Measurements from ENCODE around the gene TIMM21. TPM values are rescaled to one million over a fixed set of nuclear protein-coding genes. Genes with fewer than 3 reads are reported as not detected.

TIMM21 gene
- total and polyA plus RNA-seq, 9 of the 15 experiments (the other 6 are each of a cell fraction or from before 2014, with no cell fraction given): 54.7 to 229 (median 83.3) TPM

DNA sequence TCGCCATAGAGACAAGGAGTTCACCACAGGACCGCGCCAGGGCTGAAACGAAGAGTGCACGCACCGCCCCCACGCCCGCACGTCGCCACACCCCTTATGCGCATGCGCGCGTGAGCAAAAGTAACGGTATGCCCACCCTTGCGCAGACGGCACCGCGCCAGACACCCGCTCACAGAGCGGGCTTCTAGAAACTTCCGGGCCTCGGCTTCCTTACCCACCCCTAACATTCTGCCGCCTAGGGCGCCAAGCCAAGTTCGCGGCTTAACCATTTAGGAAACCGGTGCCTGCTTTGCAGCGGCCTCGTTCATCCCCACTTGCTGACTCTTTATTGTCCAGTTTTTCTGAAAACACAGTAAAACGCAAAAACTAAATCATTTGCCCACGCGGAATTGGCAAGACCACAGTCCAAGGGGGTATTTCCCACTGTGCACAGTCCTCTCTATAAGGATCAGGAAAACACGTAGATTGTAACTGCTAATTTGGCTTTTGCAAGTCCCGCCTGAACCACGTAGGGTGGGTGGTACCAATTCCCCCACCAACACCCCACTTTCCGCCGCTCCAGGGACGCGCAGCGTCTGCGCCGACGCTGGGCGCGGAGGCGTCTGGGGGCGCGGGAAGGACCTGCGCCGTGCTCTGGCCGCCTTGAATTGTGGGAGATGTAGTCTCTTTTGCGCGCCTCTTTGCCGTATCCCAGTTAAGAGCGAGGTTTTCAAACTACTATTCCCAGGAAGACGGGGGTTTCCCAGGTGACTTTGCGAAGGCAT lies at the start of gene TIMM21, which contains the start of gene FBXO15 (continued):
- no peak for TF ChIP-seq PCBP2 (IDR thresholded peaks at IDR 0.05; ENCODE audit: low read depth, low read length, poor library complexity, severe bottlenecking)
- peak; percentile 27; the same call in 1 of the 2 replicates for TF ChIP-seq JUND (IDR thresholded peaks at IDR 0.05; ENCODE audit: borderline replicate concordance, low read depth, low read length)
- no peak for TF ChIP-seq JUND (tag; IDR thresholded peaks at IDR 0.05; ENCODE audit: borderline replicate concordance, low read depth, low read length)
- TF ChIP-seq GATAD2B (IDR thresholded peaks at IDR 0.05; ENCODE audit: borderline replicate concordance): no peak
- no peak for TF ChIP-seq TBL1XR1 (IDR thresholded peaks at IDR 0.05; ENCODE audit: low read length in 2 of 2)
- TF ChIP-seq, protein P1, sequence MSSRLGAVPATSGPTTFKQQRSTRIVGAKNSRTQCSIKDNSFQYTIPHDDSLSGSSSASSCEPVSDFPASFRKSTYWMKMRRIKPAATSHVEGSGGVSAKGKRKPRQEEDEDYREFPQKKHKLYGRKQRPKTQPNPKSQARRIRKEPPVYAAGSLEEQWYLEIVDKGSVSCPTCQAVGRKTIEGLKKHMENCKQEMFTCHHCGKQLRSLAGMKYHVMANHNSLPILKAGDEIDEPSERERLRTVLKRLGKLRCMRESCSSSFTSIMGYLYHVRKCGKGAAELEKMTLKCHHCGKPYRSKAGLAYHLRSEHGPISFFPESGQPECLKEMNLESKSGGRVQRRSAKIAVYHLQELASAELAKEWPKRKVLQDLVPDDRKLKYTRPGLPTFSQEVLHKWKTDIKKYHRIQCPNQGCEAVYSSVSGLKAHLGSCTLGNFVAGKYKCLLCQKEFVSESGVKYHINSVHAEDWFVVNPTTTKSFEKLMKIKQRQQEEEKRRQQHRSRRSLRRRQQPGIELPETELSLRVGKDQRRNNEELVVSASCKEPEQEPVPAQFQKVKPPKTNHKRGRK (tag; IDR thresholded peaks at IDR 0.05): no peak
- TF ChIP-seq SRSF1 (IDR thresholded peaks at IDR 0.05; ENCODE audit: low read depth, low read length): no peak
- TF ChIP-seq KLF10 (CRISPR knock-in tag; IDR thresholded peaks at IDR 0.05): no peak
- peak; percentile 70 for TF ChIP-seq PHF8 (IDR thresholded peaks at IDR 0.05; ENCODE audit: borderline replicate concordance, low read length)
- 0 out of 4 replicates have a peak, but pooled peaks of 1 of the 2 experiments have one; percentile 58 for TF ChIP-seq ARNT (IDR thresholded peaks at IDR 0.05)
- TF ChIP-seq CHD1 (IDR thresholded peaks at IDR 0.05; ENCODE audit: low read length): no peak
- TF ChIP-seq RNF2 (IDR thresholded peaks at IDR 0.05): peak; percentile 20; the same call in 1 of the 2 replicates
- no peak for TF ChIP-seq RAD51 (IDR thresholded peaks at IDR 0.05; ENCODE audit: borderline replicate concordance, low read depth)
- TF ChIP-seq CREBBP (IDR thresholded peaks at IDR 0.05; ENCODE audit: low read depth, low read length): no peak
- TF ChIP-seq ZNF586 (CRISPR knock-in tag; conservative IDR thresholded peaks at IDR 0.05): no peak
- no peak for TF ChIP-seq CHCHD3 (CRISPR knock-in tag; IDR thresholded peaks at IDR 0.05)
- TF ChIP-seq NCOA4 (IDR thresholded peaks at IDR 0.05; ENCODE audit: partially characterized antibody): no peak
- no peak for TF ChIP-seq MTF1 (CRISPR knock-in tag; IDR thresholded peaks at IDR 0.05; ENCODE audit: borderline replicate concordance)
- TF ChIP-seq RAD21 (CRISPR knock-in tag; conservative IDR thresholded peaks at IDR 0.05 in 1 of 2, IDR thresholded peaks at IDR 0.05 in 1 of 2): no peak
- TF ChIP-seq SMAD1 (IDR thresholded peaks at IDR 0.05; ENCODE audit: low read depth, low read length, partially characterized antibody): no peak
- TF ChIP-seq, protein P2, sequence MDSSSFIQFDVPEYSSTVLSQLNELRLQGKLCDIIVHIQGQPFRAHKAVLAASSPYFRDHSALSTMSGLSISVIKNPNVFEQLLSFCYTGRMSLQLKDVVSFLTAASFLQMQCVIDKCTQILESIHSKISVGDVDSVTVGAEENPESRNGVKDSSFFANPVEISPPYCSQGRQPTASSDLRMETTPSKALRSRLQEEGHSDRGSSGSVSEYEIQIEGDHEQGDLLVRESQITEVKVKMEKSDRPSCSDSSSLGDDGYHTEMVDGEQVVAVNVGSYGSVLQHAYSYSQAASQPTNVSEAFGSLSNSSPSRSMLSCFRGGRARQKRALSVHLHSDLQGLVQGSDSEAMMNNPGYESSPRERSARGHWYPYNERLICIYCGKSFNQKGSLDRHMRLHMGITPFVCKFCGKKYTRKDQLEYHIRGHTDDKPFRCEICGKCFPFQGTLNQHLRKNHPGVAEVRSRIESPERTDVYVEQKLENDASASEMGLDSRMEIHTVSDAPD (CRISPR knock-in tag; IDR thresholded peaks at IDR 0.05): no peak
- TF ChIP-seq ZNF583 (CRISPR knock-in tag; IDR thresholded peaks at IDR 0.05): no peak
- peak; percentile 88 for TF ChIP-seq MEIS2 (IDR thresholded peaks at IDR 0.05; ENCODE audit: partially characterized antibody)
- TF ChIP-seq ZBTB1 (CRISPR knock-in tag; IDR thresholded peaks at IDR 0.05; ENCODE audit: borderline replicate concordance, low read depth): no peak
- TF ChIP-seq RBFOX2 (IDR thresholded peaks at IDR 0.05; ENCODE audit: low read depth, low read length): peak; percentile 85
- TF ChIP-seq TEAD4 (IDR thresholded peaks at IDR 0.05; ENCODE audit: low read length): no peak
- TF ChIP-seq TEAD4 (CRISPR knock-in tag; IDR thresholded peaks at IDR 0.05; ENCODE audit: borderline replicate concordance): no peak

All from K562 (cell line).